GM12878 (cell line): ENCODE data around the gene CDHR4. TPM values are rescaled to one million over a fixed set of nuclear protein-coding genes. Genes with fewer than 3 reads are reported as not detected.

Experiments
- CBX5 ChIP-seq: sonication (generic); IDR thresholded peaks from 2 replicates; pipeline ENCODE4 v1.6.1; 2016; ENCODE audit warnings: low read depth, moderate library complexity, mild to moderate bottlenecking, inconsistent platforms
- CHD1 ChIP-seq: IDR thresholded peaks from 2 replicates; pipeline ENCODE4 v1.6.1; 2012; ENCODE audit warnings: low read depth, low read length, improper control_type of control experiment
- CREB1 ChIP-seq: IDR thresholded peaks from 2 replicates; pipeline ENCODE4 v1.6.1; 2012; ENCODE audit warnings: low read depth, mild to moderate bottlenecking, inconsistent platforms
- EZH2 ChIP-seq: IDR thresholded peaks from 2 replicates; pipeline ENCODE4 v1.6.1; 2012; ENCODE audit warnings: low read depth, mild to moderate bottlenecking, control low read depth, inconsistent platforms, low read length, borderline replicate concordance; ENCODE audit not compliant: control insufficient read depth
- HSF1 ChIP-seq: fragments of 150-350 bp; IDR thresholded peaks from 2 replicates; pipeline ENCODE4 v1.6.1; 2014; ENCODE audit warnings: mild to moderate bottlenecking, low read depth, low read length
- MYC ChIP-seq: IDR thresholded peaks from 2 replicates; pipeline ENCODE4 v1.6.1; 2011; ENCODE audit warnings: mild to moderate bottlenecking, low read length, moderate library complexity, inconsistent platforms; ENCODE audit not compliant: insufficient read depth, insufficient replicate concordance, insufficient read length, severe bottlenecking
- NBN ChIP-seq: fragments of 450-650 bp; IDR thresholded peaks from 2 replicates; pipeline ENCODE4 v1.6.1; 2016
- SREBF2 ChIP-seq: IDR thresholded peaks from 2 replicates; pipeline ENCODE4 v1.6.1; 2012; ENCODE audit warnings: mild to moderate bottlenecking, low read length
- YBX1 ChIP-seq: fragments of 450-650 bp; IDR thresholded peaks from 2 replicates; pipeline ENCODE4 v1.6.1; 2016; ENCODE audit warnings: antibody characterized with exemption
- ZBED1 ChIP-seq: IDR thresholded peaks from 2 replicates; pipeline ENCODE4 v1.6.1; 2016; ENCODE audit warnings: borderline replicate concordance
- polyA plus RNA-seq, 11 experiments: library from polyadenylated mRNA; depleted of rRNA in 4 of 11; unstranded in 6 of 11; stranded (reverse) in 5 of 11; fragments of >200 nt; fragmentation: Nextera tagmentation in 4 of 11; fragmentation: Illumina TruSeq in 1 of 11; extraction: Ambion mirVana in 4 of 11; extraction: Trizol in 1 of 11; gene quantifications; 1 replicate in 1 of 11; 2 replicates in 10 of 11; pipeline versions ENCODE4 v1.2.1 to v1.2.3, GENCODE V29; 2011 to 2016; ENCODE audit warnings: inconsistent platforms in 2 of 11, missing spikeins in 2 of 11, low read depth in 1 of 11
- total RNA-seq, 4 experiments: library from RNA; depleted of rRNA in 3 of 4; stranded (reverse); fragments of >200 nt in 3 of 4; fragmentation: Illumina TruSeq in 1 of 4; extraction: Trizol in 1 of 4; gene quantifications; 2 replicates each; pipeline versions ENCODE4 v1.2.1 to v1.2.3, GENCODE V29; 2013 to 2021
- TF ChIP-seq, protein P1 (sequence below): fragments of 450-650 bp; IDR thresholded peaks from 2 replicates; pipeline ENCODE4 v1.6.1; 2017; ENCODE audit warnings: borderline replicate concordance
- TF ChIP-seq, protein P2 (sequence below): fragments of 150-350 bp; IDR thresholded peaks from 2 replicates; pipeline ENCODE4 v1.6.1; 2016; ENCODE audit warnings: low read depth, low read length
- TF ChIP-seq, protein P3 (sequence below): IDR thresholded peaks from 2 replicates; pipeline ENCODE4 v1.6.1; 2012; ENCODE audit warnings: mild to moderate bottlenecking, low read depth, low read length

CDHR4 gene
- total and polyA plus RNA-seq, 10 of the 15 experiments (the other 5 are each of a cell fraction or from before 2014, with no cell fraction given) = not detected

DNA sequence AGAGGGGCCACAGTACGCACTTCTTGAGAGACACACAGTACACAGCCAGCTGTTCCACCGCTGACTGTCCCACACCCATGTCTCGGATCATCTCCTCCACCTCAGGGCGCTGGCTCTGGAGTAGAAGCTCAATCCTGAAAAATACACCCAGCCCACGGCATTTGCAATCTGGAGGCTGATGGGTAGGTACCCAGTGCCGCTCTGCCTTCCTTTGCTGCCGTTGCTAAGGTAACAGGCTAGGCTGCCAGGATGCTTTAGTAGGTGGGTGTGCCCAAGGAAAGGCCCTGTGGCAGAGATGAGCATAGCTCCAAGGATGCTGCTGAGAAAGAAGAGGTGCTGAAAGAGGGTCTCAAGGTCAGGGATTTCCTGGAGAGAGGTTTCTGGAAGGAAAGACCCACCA, 42.1 kb upstream of the CDHR4 start (continued):
- TF ChIP-seq HSF1 (no peak), CREB1 (no peak), ZBED1 (no peak), EZH2 (no peak), MYC (no peak), NBN (no peak), CHD1 (no peak), SREBF2 (no peak), YBX1 (no peak), CBX5 (no peak)
- TF ChIP-seq, protein P1, sequence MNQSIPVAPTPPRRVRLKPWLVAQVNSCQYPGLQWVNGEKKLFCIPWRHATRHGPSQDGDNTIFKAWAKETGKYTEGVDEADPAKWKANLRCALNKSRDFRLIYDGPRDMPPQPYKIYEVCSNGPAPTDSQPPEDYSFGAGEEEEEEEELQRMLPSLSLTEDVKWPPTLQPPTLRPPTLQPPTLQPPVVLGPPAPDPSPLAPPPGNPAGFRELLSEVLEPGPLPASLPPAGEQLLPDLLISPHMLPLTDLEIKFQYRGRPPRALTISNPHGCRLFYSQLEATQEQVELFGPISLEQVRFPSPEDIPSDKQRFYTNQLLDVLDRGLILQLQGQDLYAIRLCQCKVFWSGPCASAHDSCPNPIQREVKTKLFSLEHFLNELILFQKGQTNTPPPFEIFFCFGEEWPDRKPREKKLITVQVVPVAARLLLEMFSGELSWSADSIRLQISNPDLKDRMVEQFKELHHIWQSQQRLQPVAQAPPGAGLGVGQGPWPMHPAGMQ = no peak
- TF ChIP-seq, protein P2, sequence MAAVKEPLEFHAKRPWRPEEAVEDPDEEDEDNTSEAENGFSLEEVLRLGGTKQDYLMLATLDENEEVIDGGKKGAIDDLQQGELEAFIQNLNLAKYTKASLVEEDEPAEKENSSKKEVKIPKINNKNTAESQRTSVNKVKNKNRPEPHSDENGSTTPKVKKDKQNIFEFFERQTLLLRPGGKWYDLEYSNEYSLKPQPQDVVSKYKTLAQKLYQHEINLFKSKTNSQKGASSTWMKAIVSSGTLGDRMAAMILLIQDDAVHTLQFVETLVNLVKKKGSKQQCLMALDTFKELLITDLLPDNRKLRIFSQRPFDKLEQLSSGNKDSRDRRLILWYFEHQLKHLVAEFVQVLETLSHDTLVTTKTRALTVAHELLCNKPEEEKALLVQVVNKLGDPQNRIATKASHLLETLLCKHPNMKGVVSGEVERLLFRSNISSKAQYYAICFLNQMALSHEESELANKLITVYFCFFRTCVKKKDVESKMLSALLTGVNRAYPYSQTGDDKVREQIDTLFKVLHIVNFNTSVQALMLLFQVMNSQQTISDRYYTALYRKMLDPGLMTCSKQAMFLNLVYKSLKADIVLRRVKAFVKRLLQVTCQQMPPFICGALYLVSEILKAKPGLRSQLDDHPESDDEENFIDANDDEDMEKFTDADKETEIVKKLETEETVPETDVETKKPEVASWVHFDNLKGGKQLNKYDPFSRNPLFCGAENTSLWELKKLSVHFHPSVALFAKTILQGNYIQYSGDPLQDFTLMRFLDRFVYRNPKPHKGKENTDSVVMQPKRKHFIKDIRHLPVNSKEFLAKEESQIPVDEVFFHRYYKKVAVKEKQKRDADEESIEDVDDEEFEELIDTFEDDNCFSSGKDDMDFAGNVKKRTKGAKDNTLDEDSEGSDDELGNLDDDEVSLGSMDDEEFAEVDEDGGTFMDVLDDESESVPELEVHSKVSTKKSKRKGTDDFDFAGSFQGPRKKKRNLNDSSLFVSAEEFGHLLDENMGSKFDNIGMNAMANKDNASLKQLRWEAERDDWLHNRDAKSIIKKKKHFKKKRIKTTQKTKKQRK = no peak
- TF ChIP-seq, protein P3, sequence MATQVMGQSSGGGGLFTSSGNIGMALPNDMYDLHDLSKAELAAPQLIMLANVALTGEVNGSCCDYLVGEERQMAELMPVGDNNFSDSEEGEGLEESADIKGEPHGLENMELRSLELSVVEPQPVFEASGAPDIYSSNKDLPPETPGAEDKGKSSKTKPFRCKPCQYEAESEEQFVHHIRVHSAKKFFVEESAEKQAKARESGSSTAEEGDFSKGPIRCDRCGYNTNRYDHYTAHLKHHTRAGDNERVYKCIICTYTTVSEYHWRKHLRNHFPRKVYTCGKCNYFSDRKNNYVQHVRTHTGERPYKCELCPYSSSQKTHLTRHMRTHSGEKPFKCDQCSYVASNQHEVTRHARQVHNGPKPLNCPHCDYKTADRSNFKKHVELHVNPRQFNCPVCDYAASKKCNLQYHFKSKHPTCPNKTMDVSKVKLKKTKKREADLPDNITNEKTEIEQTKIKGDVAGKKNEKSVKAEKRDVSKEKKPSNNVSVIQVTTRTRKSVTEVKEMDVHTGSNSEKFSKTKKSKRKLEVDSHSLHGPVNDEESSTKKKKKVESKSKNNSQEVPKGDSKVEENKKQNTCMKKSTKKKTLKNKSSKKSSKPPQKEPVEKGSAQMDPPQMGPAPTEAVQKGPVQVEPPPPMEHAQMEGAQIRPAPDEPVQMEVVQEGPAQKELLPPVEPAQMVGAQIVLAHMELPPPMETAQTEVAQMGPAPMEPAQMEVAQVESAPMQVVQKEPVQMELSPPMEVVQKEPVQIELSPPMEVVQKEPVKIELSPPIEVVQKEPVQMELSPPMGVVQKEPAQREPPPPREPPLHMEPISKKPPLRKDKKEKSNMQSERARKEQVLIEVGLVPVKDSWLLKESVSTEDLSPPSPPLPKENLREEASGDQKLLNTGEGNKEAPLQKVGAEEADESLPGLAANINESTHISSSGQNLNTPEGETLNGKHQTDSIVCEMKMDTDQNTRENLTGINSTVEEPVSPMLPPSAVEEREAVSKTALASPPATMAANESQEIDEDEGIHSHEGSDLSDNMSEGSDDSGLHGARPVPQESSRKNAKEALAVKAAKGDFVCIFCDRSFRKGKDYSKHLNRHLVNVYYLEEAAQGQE = no peak
